Bronchial epithelial cell (primary cell): ENCODE measurements around the gene SH2D3A. TPM values are rescaled to one million over a fixed set of nuclear protein-coding genes. Genes with fewer than 3 reads are reported as not detected.
"Not testable (repeated sequence)": the region's sequence is repeated elsewhere in the genome, so short reads cannot be mapped to it uniquely, and the experiment has no call there.

Experiments
- DNase-seq: peaks from one replicate; pipeline ENCODE4 v3.0.0-alpha.2; 2010; ENCODE audit warnings: low read depth
- FAIRE-seq: peaks from 2 replicates; lab custom pipeline; 2011; peaks lifted over from hg19 to GRCh38; lab: Jason Lieb, UNC
- H3K27me3 ChIP-seq: 2 replicates; pipeline ENCODE4 v1.5.1; 2011; ENCODE audit warnings: low read length; ENCODE audit not compliant: control insufficient read depth, insufficient read depth
- H3K36me3 ChIP-seq: 2 replicates; pipeline ENCODE4 v1.5.1; 2011; ENCODE audit warnings: low read length; ENCODE audit not compliant: control insufficient read depth, insufficient read depth
- H3K4me3 ChIP-seq: 2 replicates; pipeline ENCODE4 v1.5.1; 2011; ENCODE audit warnings: mild to moderate bottlenecking, low read depth, low read length, control low read depth
- CTCF ChIP-seq: IDR thresholded peaks from 2 replicates; pipeline ENCODE4 v1.5.1; 2011; ENCODE audit warnings: mild to moderate bottlenecking, moderate library complexity, low read length, control low read depth, inconsistent platforms; ENCODE audit not compliant: insufficient read depth, severe bottlenecking
- total RNA-seq: library from RNA; depleted of rRNA; stranded (reverse); fragments of >200 nt; gene quantifications from 2 replicates; pipeline ENCODE4 v1.2.1, GENCODE V29; 2014

Gene SH2D3A
- total RNA-seq, 1 donor from 2014 or later, result 88.5 TPM

GRCh38 chr19:6788896-6789295, 21.7 kb upstream of the SH2D3A start:
- no peak for TF ChIP-seq CTCF
- FAIRE-seq, result no peak
- H3K36me3 ChIP-seq, result no peaks in the 10 kb centered on the region
- no peaks in the 10 kb centered on the region for H3K27me3 ChIP-seq
- H3K4me3 ChIP-seq, result no peak overlapping the region
- no peak for DNase-seq

- no peak for FAIRE-seq
- DNase-seq, result no peak
- H3K36me3 ChIP-seq, result no peaks in the 10 kb centered on the region
- no peaks in the 10 kb centered on the region for H3K27me3 ChIP-seq
- no peak overlapping the region for H3K4me3 ChIP-seq
- no peak for TF ChIP-seq CTCF
Observed at GRCh38 chr19:6787393-6787792, 20.2 kb upstream of the SH2D3A start.

- Histone ChIP-seq H3K27me3 (no peaks in the 10 kb centered on the region), H3K36me3 (no peaks in the 10 kb centered on the region), H3K4me3 (no peak overlapping the region)
- no peak for DNase-seq
- no peak for TF ChIP-seq CTCF
- no peak for FAIRE-seq
Observed at GRCh38 chr19:6779206-6779605, 12.0 kb upstream of the SH2D3A start.

GRCh38 chr19:6778386-6778785, 11.2 kb upstream of the SH2D3A start:
- no peak for TF ChIP-seq CTCF
- Histone ChIP-seq H3K4me3 (no peak overlapping the region), H3K36me3 (no peaks in the 10 kb centered on the region), H3K27me3 (no peaks in the 10 kb centered on the region)
- FAIRE-seq (no peak), DNase-seq (no peak)

GRCh38 chr19:6777434-6777833, 10.2 kb upstream of the SH2D3A start:
- Histone ChIP-seq H3K27me3 (no peaks in the 10 kb centered on the region), H3K36me3 (no peaks in the 10 kb centered on the region), H3K4me3 (no peak overlapping the region)
- TF ChIP-seq CTCF, result no peak
- DNase-seq (no peak), FAIRE-seq (no peak)

- Histone ChIP-seq H3K36me3 (no peaks in the 10 kb centered on the region), H3K4me3 (no peak overlapping the region), H3K27me3 (no peaks in the 10 kb centered on the region)
- FAIRE-seq (no peak), DNase-seq (no peak)
- TF ChIP-seq CTCF, result no peak
Observed at GRCh38 chr19:6776999-6777398, 9.8 kb upstream of the SH2D3A start.

GRCh38 chr19:6776045-6776444, 8.8 kb upstream of the SH2D3A start:
- not testable (repeated sequence) for DNase-seq, FAIRE-seq, H3K36me3 ChIP-seq, H3K27me3 ChIP-seq, H3K4me3 ChIP-seq
